ENCODE data around the gene PRKAR1B. TPM values are rescaled to one million over a fixed set of nuclear protein-coding genes. Genes with fewer than 3 reads are reported as not detected.
"Not testable (repeated sequence)": the region's sequence is repeated elsewhere in the genome, so short reads cannot be mapped to it uniquely, and the experiment has no call there.

The PRKAR1B gene
- polyA plus RNA-seq, 3 donors = 38.9 to 42.7 (median 39.9) TPM

- DNase-seq = no peak
Measured at GRCh38 chr7:761631-762030, 34.5 kb upstream of the PRKAR1B start.

- DNase-seq = no peak
Measured at GRCh38 chr7:761101-761500, 34.0 kb upstream of the PRKAR1B start.

GRCh38 chr7:760006-760405 is 32.9 kb upstream of the PRKAR1B start:
- DNase-seq = no peak

GRCh38 chr7:759569-759968 is 32.5 kb upstream of the PRKAR1B start:
- no peak for DNase-seq

- DNase-seq = no peak
Measured at GRCh38 chr7:757741-758163, 30.7 kb upstream of the PRKAR1B start.

- no peak for DNase-seq
Measured at GRCh38 chr7:756928-757560, 30.0 kb upstream of the PRKAR1B start.

GRCh38 chr7:756231-756927 is 29.3 kb upstream of the PRKAR1B start:
- DNase-seq = no peak

- no peak for DNase-seq
Measured at GRCh38 chr7:755413-755805, 28.3 kb upstream of the PRKAR1B start.

GRCh38 chr7:754531-755412 is 27.7 kb upstream of the PRKAR1B start:
- DNase-seq = no peak

GRCh38 chr7:753190-753589 is 26.1 kb upstream of the PRKAR1B start:
- DNase-seq = no peak

GRCh38 chr7:752256-752655 is 25.2 kb upstream of the PRKAR1B start:
- DNase-seq = not testable (repeated sequence)

GRCh38 chr7:751826-752225 is 24.7 kb upstream of the PRKAR1B start:
- DNase-seq = no peak

GRCh38 chr7:750111-750905 is 23.2 kb upstream of the PRKAR1B start:
- no peak for DNase-seq

- no peak for DNase-seq
Measured at GRCh38 chr7:749140-749551, 22.1 kb upstream of the PRKAR1B start.

GRCh38 chr7:748446-748845 is 21.4 kb upstream of the PRKAR1B start:
- no peak for DNase-seq

GRCh38 chr7:747186-747585 is 20.1 kb upstream of the PRKAR1B start:
- no peak for DNase-seq

- DNase-seq = no peak
Measured at GRCh38 chr7:746155-747061, 19.3 kb upstream of the PRKAR1B start.

GRCh38 chr7:745431-746154 is 18.5 kb upstream of the PRKAR1B start:
- DNase-seq = no peak

GRCh38 chr7:744854-745430 is 17.9 kb upstream of the PRKAR1B start:
- no peak for DNase-seq

GRCh38 chr7:744128-744520 is 17.0 kb upstream of the PRKAR1B start:
- DNase-seq = not testable (repeated sequence)

All from renal pelvis (tissue), 4 donors.